Liver (tissue), 9 donors: ENCODE data around the gene ZC3H13. TPM values are rescaled to one million over a fixed set of nuclear protein-coding genes. Genes with fewer than 3 reads are reported as not detected.

ENCODE experiments used
- DNase-seq: peaks from one replicate; pipeline ENCODE4 v3.0.0-alpha.2; 2017; ENCODE audit warnings: low spot score
- H3K27ac ChIP-seq, 2 donors: one replicate each; pipeline ENCODE4 v1.7.0; 2013; ENCODE audit warnings: inconsistent platforms in 2 of 2, low read length in 2 of 2, control low read depth in 1 of 2, low read depth in 1 of 2, mild to moderate bottlenecking in 1 of 2
- H3K27me3 ChIP-seq, 4 donors: one replicate each; pipeline versions ENCODE4 v1.6.1 to v1.7.0; 2013; ENCODE audit warnings: low read length in 3 of 4, inconsistent platforms in 1 of 4, mild to moderate bottlenecking in 1 of 4, moderate library complexity in 1 of 4; ENCODE audit not compliant: control insufficient read depth in 4 of 4, insufficient read depth in 4 of 4
- H3K36me3 ChIP-seq, 4 donors: one replicate each; pipeline versions ENCODE4 v1.6.1 to v1.7.0; 2013; ENCODE audit warnings: low read length in 3 of 4, mild to moderate bottlenecking in 3 of 4, low read depth in 1 of 4, moderate library complexity in 1 of 4; ENCODE audit not compliant: control insufficient read depth in 4 of 4, insufficient read depth in 3 of 4
- H3K4me1 ChIP-seq, 4 donors: one replicate each; pipeline versions ENCODE4 v1.6.1 to v1.7.0; 2013; ENCODE audit warnings: low read length in 3 of 4, mild to moderate bottlenecking in 3 of 4, moderate library complexity in 1 of 4; ENCODE audit not compliant: control insufficient read depth in 4 of 4, insufficient read depth in 4 of 4
- H3K4me3 ChIP-seq, 3 donors: one replicate each; pipeline versions ENCODE4 v1.6.1 to v1.7.0; 2013; ENCODE audit warnings: low read length in 3 of 3, control low read depth in 1 of 3, low read depth in 1 of 3, mild to moderate bottlenecking in 1 of 3
- H3K9ac ChIP-seq, 2 donors: one replicate each; pipeline ENCODE4 v1.7.0; 2013; ENCODE audit warnings: low read length in 2 of 2, mild to moderate bottlenecking in 2 of 2, moderate library complexity in 2 of 2, control low read depth in 1 of 2, low read depth in 1 of 2
- H3K9me3 ChIP-seq, 4 donors: one replicate each; pipeline versions ENCODE4 v1.6.1 to v1.7.0; 2013; ENCODE audit warnings: low read length in 3 of 4; ENCODE audit not compliant: control insufficient read depth in 4 of 4
- EGR1 ChIP-seq, 2 donors: IDR thresholded peaks; 2 replicates each; pipeline ENCODE4 v1.6.1; 2016 to 2018; ENCODE audit warnings: antibody characterized with exemption in 2 of 2, low read depth in 2 of 2
- FOXA1 ChIP-seq: IDR thresholded peaks from 2 replicates; pipeline ENCODE4 v1.6.1; 2016; ENCODE audit warnings: antibody characterized with exemption
- GABPA ChIP-seq, 2 donors: IDR thresholded peaks in 1 of 2; conservative IDR thresholded peaks in 1 of 2; 2 replicates each; pipeline ENCODE4 v1.6.1; 2016; ENCODE audit warnings: antibody characterized with exemption in 2 of 2, mild to moderate bottlenecking in 1 of 2, moderate library complexity in 1 of 2
- HNF4A ChIP-seq, 2 donors: conservative IDR thresholded peaks; 2 replicates each; pipeline ENCODE4 v1.6.1; 2016; ENCODE audit warnings: antibody characterized with exemption in 2 of 2, mild to moderate bottlenecking in 2 of 2
- HNF4G ChIP-seq: IDR thresholded peaks from 2 replicates; pipeline ENCODE4 v1.6.1; 2016; ENCODE audit warnings: antibody characterized with exemption
- JUND ChIP-seq, 2 donors: IDR thresholded peaks; 2 replicates each; pipeline ENCODE4 v1.6.1; 2016; ENCODE audit warnings: antibody characterized with exemption in 2 of 2
- MAX ChIP-seq: IDR thresholded peaks from 2 replicates; pipeline ENCODE4 v1.6.1; 2016; ENCODE audit warnings: antibody characterized with exemption
- NR2F2 ChIP-seq: IDR thresholded peaks from 2 replicates; pipeline ENCODE4 v1.6.1; 2016; ENCODE audit warnings: antibody characterized with exemption
- RAD21 ChIP-seq, 2 donors: IDR thresholded peaks; 2 replicates each; pipeline ENCODE4 v1.6.1; 2016; ENCODE audit warnings: antibody characterized with exemption in 2 of 2, mild to moderate bottlenecking in 2 of 2
- REST ChIP-seq: IDR thresholded peaks from 2 replicates; pipeline ENCODE4 v1.6.1; 2016; ENCODE audit warnings: antibody characterized with exemption, mild to moderate bottlenecking
- RXRA ChIP-seq, 2 donors: IDR thresholded peaks; 2 replicates each; pipeline ENCODE4 v1.6.1; 2017 to 2018; ENCODE audit warnings: antibody characterized with exemption in 2 of 2, mild to moderate bottlenecking in 1 of 2
- SP1 ChIP-seq: IDR thresholded peaks from 2 replicates; pipeline ENCODE4 v1.6.1; 2018; ENCODE audit warnings: antibody characterized with exemption, mild to moderate bottlenecking
- YY1 ChIP-seq: IDR thresholded peaks from 2 replicates; pipeline ENCODE4 v1.6.1; 2016; ENCODE audit warnings: antibody characterized with exemption, mild to moderate bottlenecking
- ZBTB33 ChIP-seq: IDR thresholded peaks from 2 replicates; pipeline ENCODE4 v1.6.1; 2016; ENCODE audit warnings: antibody characterized with exemption
- WGBS: extraction: QIAGEN DNeasy Blood & Tissue Kit; methylation state at CpG from one replicate; pipeline ENCODE4 v1.1.7; 2013; 5-methylcytosine and 5-hydroxymethylcytosine counted together
- polyA plus RNA-seq, 2 donors: library from polyadenylated mRNA; stranded (reverse) in 1 of 2; unstranded in 1 of 2; fragments of 200-250 nt in 1 of 2; fragments of >200 nt in 1 of 2; fragmentation: Nextera tagmentation in 1 of 2; extraction: Ambion mirVana in 1 of 2; gene quantifications; one replicate each; pipeline versions ENCODE4 v1.2.1 to v1.2.3, GENCODE V29; 2013 to 2015
- total RNA-seq, 2 donors: library from RNA; depleted of rRNA; stranded (reverse); fragments of >200 nt; gene quantifications; one replicate each; pipeline ENCODE4 v1.2.3, GENCODE V29; 2014
- TF ChIP-seq, protein P1 (sequence below): fragments of 150-350 bp; IDR thresholded peaks from 2 replicates; pipeline ENCODE4 v1.5.1; 2017; ENCODE audit warnings: improper control_type of control experiment, low read depth, low read length; ENCODE audit not compliant: missing input control
- donor health status: healthy.
- donor health status: healthy.
- donor health status: healthy.
- donor health status: healthy.
- donor health status: healthy.

ZC3H13 gene
- total and polyA plus RNA-seq, 4 donors, result 10.0 to 62.1 (median 28.9) TPM

DNA sequence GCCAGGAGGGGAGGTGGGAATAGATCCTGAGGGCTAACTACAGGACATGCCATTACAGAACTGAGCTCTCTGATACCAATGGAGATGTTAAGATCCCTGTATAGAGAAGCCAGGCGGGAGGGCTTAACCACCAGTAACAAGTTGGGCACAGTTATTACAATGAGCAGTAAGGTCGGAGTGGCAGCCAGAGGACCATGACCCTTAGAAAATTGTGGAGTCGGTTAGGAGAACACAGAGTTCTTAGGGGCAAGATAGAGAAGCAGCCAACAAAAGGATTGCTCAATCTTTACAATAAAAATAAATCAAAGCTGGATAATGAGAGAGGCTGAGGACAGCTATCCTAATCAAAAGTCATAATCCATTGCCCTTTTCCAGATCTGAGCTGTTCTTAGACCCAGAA lies 41.9 kb upstream of the ZC3H13 start:
- H3K36me3 ChIP-seq, result peaks cover 0 to 18% (median 5%) of the 10 kb centered on the region in 4 donors

DNA sequence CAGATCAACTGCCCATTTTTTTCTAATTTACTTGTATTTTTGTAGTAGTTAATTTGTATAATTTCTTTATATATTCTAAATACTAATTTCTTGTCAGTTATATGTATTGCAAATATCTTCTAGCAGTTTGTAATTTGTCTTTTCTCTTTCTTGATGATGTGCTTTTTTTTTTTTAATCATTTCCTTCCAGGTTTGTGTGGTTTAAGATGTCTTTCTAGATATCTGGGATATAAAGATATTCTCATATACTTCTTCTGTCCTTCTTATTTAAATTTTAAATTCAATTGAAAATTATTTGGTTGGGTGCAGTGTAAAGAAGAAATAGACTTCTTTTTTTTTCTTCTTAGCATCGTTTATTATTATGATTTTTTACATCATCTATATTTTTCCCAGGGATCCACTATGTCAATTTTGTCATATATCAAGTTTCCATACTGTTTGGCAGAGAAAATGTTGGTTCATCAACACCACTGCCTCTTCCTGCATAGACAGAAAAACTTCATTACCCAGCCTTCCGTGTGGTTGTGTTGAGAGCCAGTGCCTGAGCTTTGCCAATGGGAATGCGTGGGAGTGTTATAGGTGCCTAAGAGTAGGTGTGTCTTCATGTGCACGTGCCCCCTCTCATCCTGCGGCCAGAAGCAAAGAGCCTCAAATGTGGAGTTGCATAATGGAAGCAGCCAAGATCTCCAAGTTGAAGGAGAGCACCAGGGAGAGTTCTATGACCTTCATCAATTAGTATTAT lies 36.4 kb upstream of the ZC3H13 start:
- H3K9me3 ChIP-seq, result no peaks in the 10 kb centered on the region
- no peak overlapping the region for H3K9ac ChIP-seq
- peak in 1 of 2 donors; percentile 69 for TF ChIP-seq EGR1 (IDR thresholded peaks at IDR 0.05; ENCODE audit: low read depth in 2 of 2)
- no peak for TF ChIP-seq RXRA (IDR thresholded peaks at IDR 0.05)
- peaks cover 7 to 34% (median 28%) of the 10 kb centered on the region in 4 donors for H3K36me3 ChIP-seq
- H3K27ac ChIP-seq, result no peak overlapping the region
- no peaks in the 10 kb centered on the region for H3K27me3 ChIP-seq
- DNase-seq, result no peak
- WGBS, result 57% methylated on average over 5 of the region's 5 CpGs
- no peak overlapping the region for H3K4me3 ChIP-seq
- H3K4me1 ChIP-seq, result peaks cover 0 to 6% (median 4%) of the 10 kb centered on the region in 4 donors

More for the DNA sequence above, 41.9 kb upstream of the ZC3H13 start:
- Histone ChIP-seq H3K27ac (peak overlapping the region; percentile 31 to 43), H3K9me3 (no peaks in the 10 kb centered on the region), H3K4me3 (no peak overlapping the region), H3K27me3 (no peaks in the 10 kb centered on the region), H3K9ac (peak overlapping the region in 1 of 2 donors; percentile 23), H3K4me1 (peaks cover 5 to 57% (median 33%) of the 10 kb centered on the region in 4 donors)
- 36% methylated on average over 3 of the region's 3 CpGs for WGBS
- DNase-seq, result no peak
- TF ChIP-seq JUND (IDR thresholded peaks at IDR 0.05) (peak in 1 of 2 donors; percentile 48), HNF4A (conservative IDR thresholded peaks at IDR 0.05) (peak; percentile 75 to 76), SP1 (peak; percentile 63), RXRA (IDR thresholded peaks at IDR 0.05) (peak; percentile 75 to 78), RAD21 (IDR thresholded peaks at IDR 0.05) (no peak), REST (no peak), YY1 (peak; percentile 34)

DNA sequence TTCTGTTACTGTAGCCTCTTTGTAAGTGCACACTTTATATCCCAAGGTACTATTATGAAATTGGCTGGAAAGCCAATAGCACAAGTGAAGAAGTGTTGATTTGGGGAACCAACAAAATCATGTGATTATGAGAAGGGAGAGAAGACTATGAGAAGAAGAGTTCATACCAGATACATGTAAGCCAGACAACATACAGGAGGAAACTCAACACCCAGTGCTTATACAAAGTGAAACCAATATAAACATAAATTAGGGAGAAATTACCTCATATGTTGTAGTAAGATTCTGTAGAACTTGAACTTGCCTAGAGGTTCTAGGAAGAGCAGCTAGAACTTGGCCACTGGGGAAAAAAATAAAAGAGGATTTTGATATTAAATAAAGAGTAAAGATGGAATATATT lies 34.9 kb upstream of the ZC3H13 start:
- no peak overlapping the region for H3K27ac ChIP-seq
- H3K36me3 ChIP-seq, result peaks cover 9 to 46% (median 39%) of the 10 kb centered on the region in 4 donors
- TF ChIP-seq REST (no peak), GABPA (IDR thresholded peaks at IDR 0.05 in 1 of 2, conservative IDR thresholded peaks at IDR 0.05 in 1 of 2) (no peak), HNF4G (no peak), FOXA1 (no peak), SP1 (no peak), RXRA (IDR thresholded peaks at IDR 0.05) (no peak), YY1 (no peak), NR2F2 (no peak), MAX (no peak), HNF4A (conservative IDR thresholded peaks at IDR 0.05) (no peak), RAD21 (IDR thresholded peaks at IDR 0.05) (no peak), EGR1 (IDR thresholded peaks at IDR 0.05; ENCODE audit: low read depth in 2 of 2) (no peak), ZBTB33 (no peak)
- TF ChIP-seq, protein P1, sequence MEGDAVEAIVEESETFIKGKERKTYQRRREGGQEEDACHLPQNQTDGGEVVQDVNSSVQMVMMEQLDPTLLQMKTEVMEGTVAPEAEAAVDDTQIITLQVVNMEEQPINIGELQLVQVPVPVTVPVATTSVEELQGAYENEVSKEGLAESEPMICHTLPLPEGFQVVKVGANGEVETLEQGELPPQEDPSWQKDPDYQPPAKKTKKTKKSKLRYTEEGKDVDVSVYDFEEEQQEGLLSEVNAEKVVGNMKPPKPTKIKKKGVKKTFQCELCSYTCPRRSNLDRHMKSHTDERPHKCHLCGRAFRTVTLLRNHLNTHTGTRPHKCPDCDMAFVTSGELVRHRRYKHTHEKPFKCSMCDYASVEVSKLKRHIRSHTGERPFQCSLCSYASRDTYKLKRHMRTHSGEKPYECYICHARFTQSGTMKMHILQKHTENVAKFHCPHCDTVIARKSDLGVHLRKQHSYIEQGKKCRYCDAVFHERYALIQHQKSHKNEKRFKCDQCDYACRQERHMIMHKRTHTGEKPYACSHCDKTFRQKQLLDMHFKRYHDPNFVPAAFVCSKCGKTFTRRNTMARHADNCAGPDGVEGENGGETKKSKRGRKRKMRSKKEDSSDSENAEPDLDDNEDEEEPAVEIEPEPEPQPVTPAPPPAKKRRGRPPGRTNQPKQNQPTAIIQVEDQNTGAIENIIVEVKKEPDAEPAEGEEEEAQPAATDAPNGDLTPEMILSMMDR, result no peak
- H3K9me3 ChIP-seq, result no peaks in the 10 kb centered on the region
- no peak overlapping the region for H3K9ac ChIP-seq
- no peak for DNase-seq
- no peak overlapping the region for H3K4me3 ChIP-seq
- H3K4me1 ChIP-seq, result peaks cover 0 to 5% (median 2%) of the 10 kb centered on the region in 4 donors
- no peaks in the 10 kb centered on the region for H3K27me3 ChIP-seq
